Measurements from ENCODE around the gene SPPL3.

SPPL3 gene

DNA sequence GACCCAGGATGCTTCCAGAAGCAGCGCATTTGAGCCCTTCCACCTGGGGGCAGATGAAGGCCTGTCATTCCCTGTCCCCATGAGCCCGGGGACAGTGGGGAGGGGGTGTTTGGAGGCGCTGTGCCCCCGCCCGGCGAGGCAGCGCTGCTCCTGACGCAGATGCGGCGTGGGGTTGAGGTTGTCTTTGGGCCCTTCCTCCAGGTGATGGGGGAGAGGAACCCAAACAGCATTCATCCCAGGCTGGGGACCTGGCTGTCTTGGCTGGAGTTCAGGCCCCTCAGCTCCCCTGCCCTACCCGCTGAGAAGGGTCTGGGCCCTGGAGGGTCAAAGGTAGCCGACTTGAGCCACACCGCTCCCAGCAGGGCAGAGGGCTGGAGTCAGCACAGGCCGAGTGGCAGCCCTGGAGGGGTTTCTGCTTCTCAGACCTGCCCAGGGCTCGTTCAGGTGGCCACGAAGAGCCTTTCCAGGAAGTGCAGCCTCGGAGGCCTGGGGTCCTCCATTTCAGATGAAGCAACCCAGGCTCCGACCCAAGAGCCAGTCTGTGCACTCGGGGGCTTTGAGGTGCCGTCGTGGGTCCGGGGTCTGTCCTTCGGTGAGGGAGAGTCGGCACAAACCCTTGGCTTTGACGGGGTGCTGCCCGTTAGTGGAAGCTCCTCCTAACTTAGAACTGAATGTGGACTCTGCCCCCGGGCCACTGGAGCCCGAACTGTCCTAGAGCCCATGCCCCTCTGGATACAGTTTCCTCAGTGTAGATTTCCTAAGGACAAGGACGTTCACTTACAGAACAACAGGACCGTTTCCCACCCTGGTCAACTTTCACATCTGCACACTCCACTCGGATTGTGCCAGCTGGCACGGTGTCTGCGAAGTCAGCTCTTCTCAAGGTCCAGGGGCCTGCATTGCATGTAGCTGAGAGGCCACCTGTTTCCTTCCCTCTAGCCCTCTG lies 162.4 kb downstream of the SPPL3 start:
- Histone ChIP-seq H3K4me3 (replicated peaks; ENCODE audit: insufficient read depth, low read length) (no peak overlapping the region), H3K27ac (replicated peaks) (no peak overlapping the region), H3K27me3 (ENCODE audit: insufficient read depth, poor library complexity, severe bottlenecking) (no peaks in the 10 kb centered on the region)
- no peak for DNase-seq (ENCODE audit: low read depth in 1 of 2, low spot score in 1 of 2)
- TF ChIP-seq, protein P1, sequence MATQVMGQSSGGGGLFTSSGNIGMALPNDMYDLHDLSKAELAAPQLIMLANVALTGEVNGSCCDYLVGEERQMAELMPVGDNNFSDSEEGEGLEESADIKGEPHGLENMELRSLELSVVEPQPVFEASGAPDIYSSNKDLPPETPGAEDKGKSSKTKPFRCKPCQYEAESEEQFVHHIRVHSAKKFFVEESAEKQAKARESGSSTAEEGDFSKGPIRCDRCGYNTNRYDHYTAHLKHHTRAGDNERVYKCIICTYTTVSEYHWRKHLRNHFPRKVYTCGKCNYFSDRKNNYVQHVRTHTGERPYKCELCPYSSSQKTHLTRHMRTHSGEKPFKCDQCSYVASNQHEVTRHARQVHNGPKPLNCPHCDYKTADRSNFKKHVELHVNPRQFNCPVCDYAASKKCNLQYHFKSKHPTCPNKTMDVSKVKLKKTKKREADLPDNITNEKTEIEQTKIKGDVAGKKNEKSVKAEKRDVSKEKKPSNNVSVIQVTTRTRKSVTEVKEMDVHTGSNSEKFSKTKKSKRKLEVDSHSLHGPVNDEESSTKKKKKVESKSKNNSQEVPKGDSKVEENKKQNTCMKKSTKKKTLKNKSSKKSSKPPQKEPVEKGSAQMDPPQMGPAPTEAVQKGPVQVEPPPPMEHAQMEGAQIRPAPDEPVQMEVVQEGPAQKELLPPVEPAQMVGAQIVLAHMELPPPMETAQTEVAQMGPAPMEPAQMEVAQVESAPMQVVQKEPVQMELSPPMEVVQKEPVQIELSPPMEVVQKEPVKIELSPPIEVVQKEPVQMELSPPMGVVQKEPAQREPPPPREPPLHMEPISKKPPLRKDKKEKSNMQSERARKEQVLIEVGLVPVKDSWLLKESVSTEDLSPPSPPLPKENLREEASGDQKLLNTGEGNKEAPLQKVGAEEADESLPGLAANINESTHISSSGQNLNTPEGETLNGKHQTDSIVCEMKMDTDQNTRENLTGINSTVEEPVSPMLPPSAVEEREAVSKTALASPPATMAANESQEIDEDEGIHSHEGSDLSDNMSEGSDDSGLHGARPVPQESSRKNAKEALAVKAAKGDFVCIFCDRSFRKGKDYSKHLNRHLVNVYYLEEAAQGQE (IDR thresholded peaks at IDR 0.05; ENCODE audit: insufficient replicate concordance, low read depth) = no peak
- TF ChIP-seq SPI1 (IDR thresholded peaks at IDR 0.05; ENCODE audit: borderline replicate concordance, low read depth) (no peak), GABPA (IDR thresholded peaks at IDR 0.05; ENCODE audit: low read depth) (no peak)

- TF ChIP-seq, protein P1 (IDR thresholded peaks at IDR 0.05; ENCODE audit: insufficient replicate concordance, low read depth) = no peak
- no peak for TF ChIP-seq POLR2AphosphoS5 (IDR thresholded peaks at IDR 0.05; ENCODE audit: low read depth)
- no peak for TF ChIP-seq CTCF (IDR thresholded peaks at IDR 0.05; ENCODE audit: insufficient read depth, low read length)
- no peak for TF ChIP-seq GABPA (IDR thresholded peaks at IDR 0.05; ENCODE audit: low read depth)
- TF ChIP-seq SPI1 (IDR thresholded peaks at IDR 0.05; ENCODE audit: borderline replicate concordance, low read depth) = no peak
- H3K4me3 ChIP-seq (replicated peaks; ENCODE audit: insufficient read depth, low read length) = no peak overlapping the region
- H3K27ac ChIP-seq (replicated peaks) = no peak overlapping the region
- no peak for DNase-seq (ENCODE audit: low read depth in 1 of 2, low spot score in 1 of 2)
- no peaks in the 10 kb centered on the region for H3K27me3 ChIP-seq (ENCODE audit: insufficient read depth, poor library complexity, severe bottlenecking)
These were observed 163.3 kb downstream of the SPPL3 start for GRCh38 chr12:120740871-120741270.

- DNase-seq (ENCODE audit: low read depth in 1 of 2, low spot score in 1 of 2) = no peak
- TF ChIP-seq GABPA (IDR thresholded peaks at IDR 0.05; ENCODE audit: low read depth) (no peak), SPI1 (IDR thresholded peaks at IDR 0.05; ENCODE audit: borderline replicate concordance, low read depth) (no peak), CTCF (IDR thresholded peaks at IDR 0.05; ENCODE audit: insufficient read depth, low read length) (no peak), POLR2AphosphoS5 (IDR thresholded peaks at IDR 0.05; ENCODE audit: low read depth) (no peak)
- TF ChIP-seq, protein P1 (IDR thresholded peaks at IDR 0.05; ENCODE audit: insufficient replicate concordance, low read depth) = no peak
- H3K27ac ChIP-seq (replicated peaks) = no peak overlapping the region
These were observed 164.1 kb downstream of the SPPL3 start for GRCh38 chr12:120739821-120740613.

More at GRCh38 chr12:120739821-120740613, 164.1 kb downstream of the SPPL3 start:
- Histone ChIP-seq H3K4me3 (replicated peaks; ENCODE audit: insufficient read depth, low read length) (no peak overlapping the region), H3K27me3 (ENCODE audit: insufficient read depth, poor library complexity, severe bottlenecking) (no peaks in the 10 kb centered on the region)

All from HL-60 (cell line).